ENCODE results near the gene TRAPPC8.

The TRAPPC8 gene

DNA sequence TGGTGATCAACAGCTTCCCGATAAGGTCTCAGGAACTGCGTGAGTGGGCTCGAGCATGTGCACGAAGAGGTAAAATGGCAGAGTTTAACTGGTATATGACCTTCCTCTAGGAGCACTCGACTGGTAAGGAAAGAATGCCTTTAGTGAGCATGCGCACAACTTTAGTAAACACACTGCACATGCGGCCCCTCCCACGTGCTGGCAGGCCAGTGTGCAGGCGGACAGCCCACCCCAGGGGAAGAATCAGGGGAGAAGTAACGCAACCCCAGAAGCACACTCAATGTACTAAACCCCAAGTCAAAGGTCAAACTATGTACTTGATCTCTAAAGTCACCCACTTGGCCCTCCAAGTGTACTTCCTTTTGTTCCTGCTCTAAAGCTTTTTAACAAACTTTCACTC, 153.5 kb downstream of the TRAPPC8 start:
- no peaks in the 10 kb centered on the region for H3K79me2 ChIP-seq (ENCODE audit: insufficient read depth, low read length)
- H4K20me1 ChIP-seq (ENCODE audit: insufficient read depth, low read length): no peaks in the 10 kb centered on the region
- no peaks in the 10 kb centered on the region for H3K9me2 ChIP-seq (ENCODE audit: low read depth, low read length)
- H3K9ac ChIP-seq (ENCODE audit: low read length): no peak overlapping the region
- no peaks in the 10 kb centered on the region for H3F3A ChIP-seq (ENCODE audit: insufficient read depth, low read length)
- no peaks in the 10 kb centered on the region for H3K27me3 ChIP-seq (ENCODE audit: insufficient read depth, low read length)
- H3K4me2 ChIP-seq (ENCODE audit: low read length): no peak overlapping the region
- no peak overlapping the region for H3K27ac ChIP-seq (ENCODE audit: low read depth, low read length, poor library complexity, severe bottlenecking)
- no peak overlapping the region for H2AFZ ChIP-seq (ENCODE audit: low read length)
- no peaks in the 10 kb centered on the region for H3K36me3 ChIP-seq (ENCODE audit: insufficient read depth, low read length)
- no peaks in the 10 kb centered on the region for H3K9me3 ChIP-seq (ENCODE audit: low read length)
- TF ChIP-seq, protein P1, sequence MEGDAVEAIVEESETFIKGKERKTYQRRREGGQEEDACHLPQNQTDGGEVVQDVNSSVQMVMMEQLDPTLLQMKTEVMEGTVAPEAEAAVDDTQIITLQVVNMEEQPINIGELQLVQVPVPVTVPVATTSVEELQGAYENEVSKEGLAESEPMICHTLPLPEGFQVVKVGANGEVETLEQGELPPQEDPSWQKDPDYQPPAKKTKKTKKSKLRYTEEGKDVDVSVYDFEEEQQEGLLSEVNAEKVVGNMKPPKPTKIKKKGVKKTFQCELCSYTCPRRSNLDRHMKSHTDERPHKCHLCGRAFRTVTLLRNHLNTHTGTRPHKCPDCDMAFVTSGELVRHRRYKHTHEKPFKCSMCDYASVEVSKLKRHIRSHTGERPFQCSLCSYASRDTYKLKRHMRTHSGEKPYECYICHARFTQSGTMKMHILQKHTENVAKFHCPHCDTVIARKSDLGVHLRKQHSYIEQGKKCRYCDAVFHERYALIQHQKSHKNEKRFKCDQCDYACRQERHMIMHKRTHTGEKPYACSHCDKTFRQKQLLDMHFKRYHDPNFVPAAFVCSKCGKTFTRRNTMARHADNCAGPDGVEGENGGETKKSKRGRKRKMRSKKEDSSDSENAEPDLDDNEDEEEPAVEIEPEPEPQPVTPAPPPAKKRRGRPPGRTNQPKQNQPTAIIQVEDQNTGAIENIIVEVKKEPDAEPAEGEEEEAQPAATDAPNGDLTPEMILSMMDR (IDR thresholded peaks at IDR 0.05; ENCODE audit: low read length): no peak
- no peak for TF ChIP-seq EZH2 (IDR thresholded peaks at IDR 0.05; ENCODE audit: borderline replicate concordance, low read length)
- H3K4me3 ChIP-seq (ENCODE audit: low read depth, low read length, poor library complexity, severe bottlenecking): no peak overlapping the region
- H3K4me1 ChIP-seq (ENCODE audit: insufficient read depth, low read length, severe bottlenecking): no peaks in the 10 kb centered on the region

DNA sequence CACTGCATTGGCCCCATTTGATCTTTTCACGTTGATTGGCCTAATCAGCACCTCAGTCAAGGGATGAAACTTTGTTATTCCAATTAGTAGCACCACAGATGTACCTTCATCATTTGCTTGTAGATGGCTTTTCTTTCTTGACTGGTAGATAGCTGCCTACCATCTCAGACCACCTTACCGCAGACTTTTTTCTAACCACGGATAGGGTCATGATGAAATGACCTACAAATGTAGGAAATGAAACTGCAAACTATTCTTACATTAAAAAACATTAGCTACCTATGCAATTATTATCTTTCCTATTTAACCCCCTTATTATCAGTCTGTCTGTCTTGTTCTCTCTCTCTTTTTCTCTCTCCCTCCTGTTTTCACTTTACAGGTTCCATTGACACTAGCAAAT, 159.9 kb downstream of the TRAPPC8 start:
- Histone ChIP-seq H3K27ac (ENCODE audit: low read depth, low read length, poor library complexity, severe bottlenecking) (no peak overlapping the region), H3K27me3 (ENCODE audit: insufficient read depth, low read length) (no peaks in the 10 kb centered on the region), H4K20me1 (ENCODE audit: insufficient read depth, low read length) (no peaks in the 10 kb centered on the region), H3K9me3 (ENCODE audit: low read length) (peaks cover 8% of the 10 kb centered on the region; the same call in 1 of the 2 replicates), H3K4me1 (ENCODE audit: insufficient read depth, low read length, severe bottlenecking) (no peaks in the 10 kb centered on the region), H3K9me2 (ENCODE audit: low read depth, low read length) (no peaks in the 10 kb centered on the region), H3K36me3 (ENCODE audit: insufficient read depth, low read length) (no peaks in the 10 kb centered on the region), H3K4me2 (ENCODE audit: low read length) (no peak overlapping the region), H3K9ac (ENCODE audit: low read length) (no peak overlapping the region), H3K4me3 (ENCODE audit: low read depth, low read length, poor library complexity, severe bottlenecking) (no peak overlapping the region), H3K79me2 (ENCODE audit: insufficient read depth, low read length) (no peaks in the 10 kb centered on the region), H3F3A (ENCODE audit: insufficient read depth, low read length) (no peaks in the 10 kb centered on the region), H2AFZ (ENCODE audit: low read length) (no peak overlapping the region)
- no peak for TF ChIP-seq EZH2 (IDR thresholded peaks at IDR 0.05; ENCODE audit: borderline replicate concordance, low read length)
- TF ChIP-seq, protein P1 (IDR thresholded peaks at IDR 0.05; ENCODE audit: low read length): no peak
